NCI-H2171 (cell line): ENCODE measurements around the gene MYBBP1A.
A peak's percentile ranks its signal among the peaks of the same experiment; 100 is the strongest.

Experiments used
- DNase-seq: peaks from one replicate; lab custom pipeline; 2025; lab: John Stamatoyannopoulos, UW

MYBBP1A gene

DNA sequence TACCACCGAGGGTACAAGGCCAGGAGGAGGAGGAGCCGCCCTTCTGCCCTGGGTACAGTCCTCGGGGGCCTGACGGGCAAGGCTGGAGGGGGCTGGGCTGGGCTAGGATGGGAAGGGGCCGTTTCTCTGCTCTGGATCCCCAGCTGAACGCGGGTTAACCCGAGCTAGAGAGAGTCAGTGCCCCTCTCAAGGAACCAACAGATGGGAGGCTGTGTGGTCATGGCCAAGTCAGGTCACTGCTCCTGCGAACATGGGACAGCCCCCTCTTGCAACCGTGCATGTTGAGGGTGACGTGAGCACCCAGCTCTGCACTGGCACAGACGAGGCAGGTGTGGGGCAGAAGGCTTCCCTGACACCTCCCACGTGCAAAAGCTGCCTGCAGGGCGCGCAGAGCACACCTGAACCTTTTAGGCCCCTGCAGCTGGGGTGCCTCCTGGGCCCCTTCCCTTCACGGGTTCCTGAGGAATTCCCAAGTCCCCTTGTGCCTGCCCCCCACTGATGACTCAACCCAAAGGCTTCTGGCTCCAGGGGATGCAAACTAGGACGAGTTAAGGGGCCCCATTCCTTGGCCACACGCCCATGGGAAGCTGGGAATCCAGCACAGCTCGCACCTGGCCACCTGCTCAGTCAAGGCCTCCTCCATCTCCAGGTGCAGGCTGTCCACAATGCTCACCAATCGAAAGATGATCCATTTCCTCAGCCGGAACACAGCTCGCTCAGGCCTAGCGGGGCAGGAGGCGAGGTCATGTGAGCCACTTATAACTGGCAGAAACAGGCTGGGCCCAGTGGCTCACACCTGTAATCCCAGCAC, 6.3 kb downstream of the MYBBP1A start:
- no peak for DNase-seq

DNA sequence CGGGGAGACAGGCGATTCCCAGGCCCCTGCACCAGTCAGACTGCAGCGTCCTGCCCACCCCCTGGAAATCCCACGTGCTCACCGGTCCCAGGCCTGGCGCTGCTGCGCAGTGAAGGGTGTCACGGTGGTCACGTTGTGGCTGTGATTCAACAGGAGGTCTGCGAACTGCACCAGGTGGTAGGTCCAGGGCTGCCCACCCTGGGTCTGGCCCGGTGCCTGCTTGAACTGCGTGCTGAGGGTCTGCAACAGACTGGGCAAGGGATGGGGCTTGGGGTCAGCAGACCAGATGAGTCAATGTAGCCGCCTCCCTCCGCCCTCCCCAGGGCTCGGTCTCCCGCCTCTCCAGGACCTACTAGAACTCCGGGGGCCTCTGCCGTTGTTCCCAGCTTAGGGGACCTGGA, 7.1 kb downstream of the MYBBP1A start:
- no peak for DNase-seq

GRCh38 chr17:4547118-4547906, 7.9 kb downstream of the MYBBP1A start:
- no peak for DNase-seq

DNA sequence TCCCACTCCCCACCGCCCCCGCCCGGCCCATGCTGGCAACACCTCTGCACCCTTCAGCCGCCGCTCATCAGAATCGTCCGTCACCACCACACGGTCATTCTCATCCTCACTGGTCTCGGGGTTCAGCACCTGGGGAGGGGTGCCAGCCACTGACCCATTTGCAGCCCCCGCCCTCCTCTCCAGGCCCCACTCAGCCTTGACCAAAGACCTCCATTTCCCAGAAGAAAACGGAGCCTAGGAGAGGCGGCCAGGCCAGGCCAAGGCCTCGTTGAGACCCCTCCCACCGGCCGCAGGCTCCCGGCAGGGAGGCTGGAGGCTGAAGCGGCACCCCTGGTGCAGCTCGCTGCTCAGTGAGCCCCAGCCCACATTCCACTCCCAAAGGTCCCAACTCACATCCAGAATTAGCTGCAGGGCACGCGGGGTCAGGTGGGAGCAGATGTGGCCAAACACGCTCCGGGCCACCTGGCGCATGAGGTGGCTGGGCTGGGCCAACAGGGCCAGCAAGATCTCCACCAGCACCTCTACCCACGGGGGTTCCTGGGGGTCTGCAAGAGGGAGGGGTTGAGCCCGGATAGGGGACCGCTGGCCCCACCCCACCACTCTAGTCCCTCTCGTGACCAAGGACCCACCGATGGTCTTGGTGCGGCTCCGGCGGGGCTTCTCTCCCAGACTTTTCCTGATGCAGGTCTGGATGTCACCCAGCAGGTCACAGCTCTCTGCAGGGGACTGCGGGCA, 9.8 kb downstream of the MYBBP1A start:
- DNase-seq: no peak

GRCh38 chr17:4544951-4545216, 10.3 kb downstream of the MYBBP1A start:
- no peak for DNase-seq

GRCh38 chr17:4544135-4544950, 10.8 kb downstream of the MYBBP1A start:
- DNase-seq: no peak

DNA sequence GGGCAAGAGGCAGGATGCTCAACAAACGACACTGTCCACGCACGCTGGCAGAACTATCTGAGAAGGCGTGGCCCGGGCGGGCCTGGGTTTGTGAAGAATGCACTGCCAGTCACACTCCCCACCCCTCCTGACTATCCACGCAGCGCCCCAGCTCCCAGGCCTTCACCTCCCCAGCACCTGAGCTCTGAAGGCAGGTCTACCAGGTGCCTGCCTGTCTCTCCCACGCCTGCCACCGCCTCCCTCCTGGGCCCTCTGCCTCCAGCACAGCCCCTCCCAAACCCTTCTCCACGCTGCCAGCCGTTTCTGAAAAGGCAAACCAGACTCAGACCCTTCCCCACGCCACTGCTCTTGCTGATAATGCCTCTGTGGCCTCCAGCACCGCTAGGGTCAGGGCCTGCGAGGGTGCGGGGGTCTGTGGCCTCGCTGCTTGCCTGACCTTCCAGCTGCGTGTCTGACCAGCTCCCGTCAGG, 11.6 kb downstream of the MYBBP1A start:
- DNase-seq: no peak

DNA sequence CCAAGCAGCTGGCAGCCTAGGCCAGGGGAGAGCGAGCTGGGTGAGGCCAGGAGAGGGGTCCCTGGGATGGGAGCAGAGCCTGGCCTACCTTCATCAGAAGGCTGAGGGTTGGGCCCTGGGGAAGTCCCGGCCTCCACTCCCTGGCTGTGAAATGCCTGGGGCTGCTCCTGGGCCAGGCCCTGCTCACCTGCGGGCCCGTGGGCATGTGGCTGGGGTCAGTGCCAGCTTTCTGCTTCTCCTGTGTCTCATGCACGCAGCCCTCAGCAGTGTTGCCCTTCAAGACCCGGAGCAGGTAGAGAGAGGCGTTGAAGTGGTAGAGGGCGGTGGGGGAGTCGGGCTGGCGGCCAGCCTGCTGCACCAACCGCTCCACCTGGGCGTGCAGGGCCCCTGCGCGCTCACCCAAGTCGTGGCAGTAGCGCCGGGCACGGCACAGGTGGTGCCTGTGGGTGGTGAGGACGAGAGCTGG, 12.4 kb downstream of the MYBBP1A start:
- DNase-seq: no peak

GRCh38 chr17:4542003-4542725, 13.0 kb downstream of the MYBBP1A start:
- no peak for DNase-seq

GRCh38 chr17:4541328-4542002, 13.7 kb downstream of the MYBBP1A start:
- DNase-seq: no peak

GRCh38 chr17:4540687-4541327, 14.4 kb downstream of the MYBBP1A start:
- no peak for DNase-seq

- no peak for DNase-seq
Observed at GRCh38 chr17:4540224-4540651, 14.9 kb downstream of the MYBBP1A start.

DNA sequence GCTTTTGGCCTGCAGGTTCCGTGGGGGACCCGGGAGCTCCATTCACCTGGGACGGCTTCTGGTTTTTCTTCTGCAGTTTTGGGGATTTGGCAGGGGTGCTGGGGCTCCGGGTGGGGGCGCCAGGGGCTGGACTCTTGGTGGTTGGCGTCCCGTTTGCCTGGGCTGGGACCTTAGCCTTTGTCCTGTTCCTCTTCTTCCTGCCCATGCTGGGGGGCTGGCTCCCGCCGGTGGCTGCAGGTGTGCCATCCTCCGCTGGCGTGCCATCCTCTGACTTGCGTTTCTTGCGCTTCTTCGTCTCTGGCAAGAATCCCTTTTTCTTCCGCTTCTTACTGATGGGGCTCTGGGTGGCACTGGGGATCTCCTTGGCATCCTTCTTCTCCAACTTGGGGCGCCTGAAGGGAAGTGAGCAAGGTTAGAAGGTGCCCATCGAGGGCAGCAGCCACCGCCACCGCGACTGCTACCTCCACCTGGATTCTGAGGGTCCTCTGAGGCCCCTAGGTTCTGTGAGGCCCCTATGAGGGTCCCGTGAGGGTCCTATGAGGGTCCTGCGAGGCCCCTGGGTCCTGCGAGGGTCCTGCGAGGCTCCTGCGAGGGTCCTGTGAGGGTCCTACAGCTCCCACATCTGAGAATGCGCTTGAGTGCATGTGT, 15.5 kb downstream of the MYBBP1A start:
- no peak for DNase-seq

GRCh38 chr17:4539025-4539424, 16.2 kb downstream of the MYBBP1A start:
- DNase-seq: no peak

GRCh38 chr17:4538236-4539002, 16.8 kb downstream of the MYBBP1A start:
- DNase-seq: no peak

- peak; percentile 58 for DNase-seq
Observed at GRCh38 chr17:4537451-4538235, 17.5 kb downstream of the MYBBP1A start.

GRCh38 chr17:4536742-4537411, 18.3 kb downstream of the MYBBP1A start:
- no peak for DNase-seq
